Heart left ventricle (tissue), 16 donors: ENCODE measurements around the gene SULT4A1. TPM values are rescaled to one million over a fixed set of nuclear protein-coding genes. Genes with fewer than 3 reads are reported as not detected.

Source experiments
- ATAC-seq, 4 donors: fragments of 200-7000 bp; cut with Tn5 transposase; one replicate each; pipeline ENCODE4 v1.9.1; 2020 to 2022; ENCODE audit warnings: moderate library complexity in 4 of 4, mild to moderate bottlenecking in 3 of 4, moderate number of reproducible peaks in 1 of 4
- DNase-seq, 5 donors: peaks; one replicate each; pipeline ENCODE4 v3.0.0-alpha.2; 2020
- H3K27ac ChIP-seq, 12 donors: fragments of 200-600 bp; sonication (generic) in 4 of 12; one replicate each; pipeline versions ENCODE4 v1.5.0 to v1.8.0; 2016 to 2022; ENCODE audit warnings: mild to moderate bottlenecking in 2 of 12
- H3K27me3 ChIP-seq, 9 donors: fragments of 200-600 bp; sonication (generic) in 2 of 9; one replicate each; pipeline versions ENCODE4 v1.5.1 to v1.8.0; 2016 to 2022; ENCODE audit warnings: mild to moderate bottlenecking in 3 of 9
- H3K36me3 ChIP-seq, 9 donors: fragments of 200-600 bp; sonication (generic) in 2 of 9; one replicate each; pipeline versions ENCODE4 v1.5.0 to v1.8.0; 2018 to 2022; ENCODE audit warnings: mild to moderate bottlenecking in 2 of 9
- H3K4me1 ChIP-seq, 12 donors: fragments of 200-600 bp; sonication (generic) in 4 of 12; one replicate each; pipeline versions ENCODE4 v1.5.0 to v1.8.0; 2016 to 2022; ENCODE audit warnings: mild to moderate bottlenecking in 3 of 12
- H3K4me3 ChIP-seq, 12 donors: fragments of 200-600 bp; sonication (generic) in 4 of 12; one replicate each; pipeline versions ENCODE4 v1.5.0 to v1.8.0; 2017 to 2022; ENCODE audit warnings: mild to moderate bottlenecking in 9 of 12, moderate library complexity in 4 of 12
- H3K9me3 ChIP-seq, 12 donors: fragments of 200-600 bp; sonication (generic) in 4 of 12; one replicate each; pipeline versions ENCODE4 v1.5.0 to v1.8.0; 2016 to 2022; ENCODE audit warnings: mild to moderate bottlenecking in 1 of 12
- CTCF ChIP-seq, 12 donors: fragments of 200-600 bp; sonication (generic) in 4 of 12; IDR thresholded peaks; one replicate each; pipeline versions ENCODE4 v1.5.0 to v1.8.0; 2018 to 2022; ENCODE audit warnings: antibody characterized with exemption in 12 of 12, mild to moderate bottlenecking in 5 of 12
- POLR2A ChIP-seq, 2 donors: fragments of 450-650 bp; IDR thresholded peaks; one replicate each; pipeline ENCODE4 v1.6.1; 2017; ENCODE audit warnings: antibody characterized with exemption in 2 of 2, mild to moderate bottlenecking in 2 of 2, moderate library complexity in 2 of 2
- WGBS, 4 donors: extraction: QIAGEN DNeasy Blood & Tissue Kit in 2 of 4; methylation state at CpG; one replicate each; pipeline versions ENCODE4 v1.1.5 to v1.1.7; 2013 to 2018; 5-methylcytosine and 5-hydroxymethylcytosine counted together
- intact Hi-C, 10 donors: fragments of 100-400 bp; cut with DNase I; formaldehyde crosslinking; loops; one replicate each; pipeline versions ENCODE4 v1.11.1 to v1.14.2; 2022
- long read RNA-seq, 3 donors: library from polyadenylated mRNA; unstranded; transcript quantifications; one replicate each; pipeline ENCODE4 v2.0.0, GENCODE V29; 2020 to 2021
- polyA plus RNA-seq, 2 donors: library from polyadenylated mRNA; stranded (reverse); fragments of 200-250 nt; gene quantifications; one replicate each; pipeline ENCODE4 v1.2.3, GENCODE V29; 2013
- total RNA-seq, 9 donors: library from RNA; depleted of rRNA in 2 of 9; stranded (reverse); fragments of >200 nt in 2 of 9; fragmentation: NEBNext Ultra II Directional in 3 of 9; extraction: Animal tissue kit (Norgen Biotek cat#: 25700) in 3 of 9; gene quantifications; one replicate each; pipeline versions ENCODE4 v1.1.0 to v1.2.4, GENCODE V29; 2016 to 2023
- donor health status: ischemic (EF 13 %, LVEDD 7.1; RV severe dilation, severe dysfunction).
- donor health status: healthy with polysubstance abuse.
- donor health status: DM: no; HTN: yes; CAD: no.
- donor health status: DM: no; HTN: no; CAD: no.
- donor health status: ischemic (EF 25% LVEDD 6.9; RV normal size, moderate dysfunction).
- donor health status: ischemic (EF 25% LVEDD 5.7; RV mildly dilated, moderate dysfunction).
- donor health status: healthy.
- donor health status: DM: yes; HTN: yes; CAD: no.
- donor health status: ischemic (EF 35%, LVEDD 5.7; RV mildly dilated, moderate dysfunction).
- donor health status: nonischemic (EF 11% LVEDD 7.7; RV severe dilation, severe dysfunction).
- donor health status: DM: yes; HTN: yes; CAD: no.
- donor health status: PGD.
- donor health status: ischemic (EF 29% LVEDD 5.4; RV normal size, mild dysfunction).
- donor health status: nonischemic (EF 23%, LVEDD 6.1; RV moderate dilation, normal function).

The SULT4A1 gene
- total RNA-seq (under 1 TPM in 3 of 9 donors, not detected in 6; 0.07 to 0.92 (median 0.21) TPM), polyA plus RNA-seq (under 1 TPM; 0.19 to 0.24 TPM)
- long read RNA-seq, donor 1, partial matches to known transcripts, result 0 of 1 reads
- long read RNA-seq, donor 1, other reads (novel, unspliced or antisense), result 1 of 1 reads
- long read RNA-seq, donor 2, partial matches to known transcripts, result 3 of 3 reads
- long read RNA-seq, donor 2, other reads (novel, unspliced or antisense), result 0 of 3 reads
- long read RNA-seq, donor 3, partial matches to known transcripts, result 1 of 1 reads
- long read RNA-seq, donor 3, other reads (novel, unspliced or antisense), result 0 of 1 reads

- intact Hi-C loops, result no loop called here
- Histone ChIP-seq H3K27me3 (peaks cover 8 to 65% (median 28%) of the 10 kb centered on the region in 9 donors), H3K27ac (no peak within 1 kb of the TSS), H3K9me3 (peaks cover 0 to 3% (median 0%) of the 10 kb centered on the region in 12 donors), H3K4me1 (peaks cover 0 to 14% (median 0%) of the 10 kb centered on the region in 12 donors), H3K36me3 (no peaks in the 10 kb centered on the region), H3K4me3 (peak within 1 kb of the TSS in 2 of 12 donors; percentile 9 to 37)
- WGBS, 4 donors, result 1 to 8% (median 3%) methylated on average over 7 to 121 of the region's 121 CpGs
- TF ChIP-seq POLR2A (IDR thresholded peaks at IDR 0.05), result no peak
- ATAC-seq (peak in 3 of 4 donors; percentile 34 to 50 (median 37)), DNase-seq (no peak)
These were observed at the start of gene SULT4A1 for GRCh38 chr22:43862074-43862881. SULT4A1 (minus strand) TSS chr22:43862513; CDS start chr22:43862382, 131 bp downstream.

GRCh38 chr22:43911351-43911750, 49.0 kb upstream of the SULT4A1 start:
- DNase-seq, result no peak
- no peaks in the 10 kb centered on the region for H3K4me1 ChIP-seq
- H3K27ac ChIP-seq, result no peak overlapping the region
- no peaks in the 10 kb centered on the region for H3K36me3 ChIP-seq
- peaks cover 0 to 19% (median 3%) of the 10 kb centered on the region in 9 donors for H3K27me3 ChIP-seq
- no peak for TF ChIP-seq CTCF (IDR thresholded peaks at IDR 0.05)
- no peak for TF ChIP-seq POLR2A (IDR thresholded peaks at IDR 0.05)
- H3K9me3 ChIP-seq, result no peaks in the 10 kb centered on the region
- no peak overlapping the region for H3K4me3 ChIP-seq
- no peak for ATAC-seq
- intact Hi-C loops, result no loop called here
- WGBS, 4 donors, result 29 to 43% (median 37%) methylated on average over 4 of the region's 4 CpGs

GRCh38 chr22:43910178-43910695, 47.9 kb upstream of the SULT4A1 start:
- peaks cover 0 to 26% (median 3%) of the 10 kb centered on the region in 9 donors for H3K27me3 ChIP-seq
- no peaks in the 10 kb centered on the region for H3K4me1 ChIP-seq
- no peak for ATAC-seq
- H3K27ac ChIP-seq, result no peak overlapping the region
- no peak overlapping the region for H3K4me3 ChIP-seq
- 51 to 69% (median 63%) methylated on average over 6 of the region's 6 CpGs for WGBS, 4 donors
- TF ChIP-seq CTCF (IDR thresholded peaks at IDR 0.05) (no peak), POLR2A (IDR thresholded peaks at IDR 0.05) (no peak)
- no peaks in the 10 kb centered on the region for H3K36me3 ChIP-seq
- no peaks in the 10 kb centered on the region for H3K9me3 ChIP-seq
- intact Hi-C loops, result no loop called here
- no peak for DNase-seq

DNA sequence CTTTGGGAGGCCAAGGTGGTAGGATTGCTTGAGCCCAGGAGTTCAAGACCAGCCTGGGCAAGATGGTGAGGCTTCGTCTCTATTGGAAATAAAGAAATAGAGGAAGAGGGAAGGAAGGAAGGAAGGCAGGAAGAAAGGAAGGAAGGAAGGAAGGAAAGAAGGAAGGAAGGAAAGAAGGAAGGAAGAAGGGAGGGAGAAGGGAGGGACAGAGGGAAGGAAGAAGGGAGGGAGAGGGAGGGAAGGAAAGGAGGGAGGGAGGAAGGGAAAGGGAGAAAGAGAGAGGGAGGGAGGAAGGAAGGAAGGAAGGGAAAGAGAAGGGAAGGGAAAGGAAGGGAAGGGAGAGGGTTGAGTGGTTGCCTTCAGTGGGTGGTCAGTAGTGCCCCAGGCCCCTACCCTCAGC, 47.4 kb upstream of the SULT4A1 start:
- ATAC-seq (no peak), DNase-seq (no peak)
- 60 to 77% (median 72%) methylated on average over 1 of the region's 1 CpG for WGBS, 4 donors
- TF ChIP-seq CTCF (IDR thresholded peaks at IDR 0.05) (no peak), POLR2A (IDR thresholded peaks at IDR 0.05) (no peak)
- H3K4me1 ChIP-seq, result no peaks in the 10 kb centered on the region
- no peak overlapping the region for H3K27ac ChIP-seq
- intact Hi-C loops, result no loop called here
- no peaks in the 10 kb centered on the region for H3K9me3 ChIP-seq
- no peaks in the 10 kb centered on the region for H3K36me3 ChIP-seq
- no peak overlapping the region for H3K4me3 ChIP-seq
- H3K27me3 ChIP-seq, result peaks cover 0 to 26% (median 3%) of the 10 kb centered on the region in 9 donors
